Activated naive CD4-positive, alpha-beta T cell treated with anti-CD3 and anti-CD28 coated beads, Interleukin-2, amount 50 U/mL, for 16 hours (primary cell): ENCODE data around the gene SMCHD1.
"Not testable (repeated sequence)": the region's sequence is repeated elsewhere in the genome, so short reads cannot be mapped to it uniquely, and the experiment has no call there.

Experiments
- DNase-seq: peaks from one replicate; pipeline ENCODE4 v3.0.0-alpha.2; 2020

Gene SMCHD1

GRCh38 chr18:2660849-2661248, 5.3 kb downstream of the SMCHD1 start:
- not testable (repeated sequence) for DNase-seq

GRCh38 chr18:2662288-2662687, 6.8 kb downstream of the SMCHD1 start:
- not testable (repeated sequence) for DNase-seq

- DNase-seq, result no peak
These were observed 7.5 kb downstream of the SMCHD1 start for GRCh38 chr18:2662990-2663389.

- DNase-seq, result no peak
These were observed 16.9 kb downstream of the SMCHD1 start for GRCh38 chr18:2672410-2672809.

- no peak for DNase-seq
These were observed 17.3 kb downstream of the SMCHD1 start for GRCh38 chr18:2672872-2673271.

GRCh38 chr18:2678933-2679332, 23.4 kb downstream of the SMCHD1 start:
- not testable (repeated sequence) for DNase-seq

GRCh38 chr18:2680216-2680792, 24.8 kb downstream of the SMCHD1 start:
- no peak for DNase-seq

- DNase-seq, result no peak
These were observed 26.6 kb downstream of the SMCHD1 start for GRCh38 chr18:2681993-2682603.

GRCh38 chr18:2683055-2683454, 27.5 kb downstream of the SMCHD1 start:
- no peak for DNase-seq

GRCh38 chr18:2686349-2686968, 30.9 kb downstream of the SMCHD1 start:
- DNase-seq, result no peak

GRCh38 chr18:2687390-2688001, 32.0 kb downstream of the SMCHD1 start:
- DNase-seq, result no peak

GRCh38 chr18:2692508-2692907, 37.0 kb downstream of the SMCHD1 start:
- no peak for DNase-seq

GRCh38 chr18:2697184-2697583, 41.7 kb downstream of the SMCHD1 start:
- no peak for DNase-seq

- no peak for DNase-seq
These were observed 43.5 kb downstream of the SMCHD1 start for GRCh38 chr18:2699001-2699400.

GRCh38 chr18:2704541-2704940, 49.0 kb downstream of the SMCHD1 start:
- DNase-seq, result no peak

GRCh38 chr18:2706903-2707302, 51.4 kb downstream of the SMCHD1 start:
- no peak for DNase-seq

GRCh38 chr18:2707551-2708168, 52.1 kb downstream of the SMCHD1 start:
- no peak for DNase-seq

GRCh38 chr18:2709316-2709715, 53.8 kb downstream of the SMCHD1 start:
- DNase-seq, result no peak

GRCh38 chr18:2714140-2714539, 58.6 kb downstream of the SMCHD1 start:
- DNase-seq, result no peak

GRCh38 chr18:2715990-2716389, 60.5 kb downstream of the SMCHD1 start:
- DNase-seq, result no peak

- no peak for DNase-seq
These were observed 61.1 kb downstream of the SMCHD1 start for GRCh38 chr18:2716394-2717326.

GRCh38 chr18:2717407-2717806, 61.9 kb downstream of the SMCHD1 start:
- DNase-seq, result no peak

- no peak for DNase-seq
These were observed 63.5 kb downstream of the SMCHD1 start for GRCh38 chr18:2719040-2719439.
